Endothelial cell (in vitro differentiated cells): Measurements from ENCODE around the gene MARS1. TPM values are rescaled to one million over a fixed set of nuclear protein-coding genes. Genes with fewer than 3 reads are reported as not detected.

Experiments
- DNase-seq: peaks from one replicate; pipeline ENCODE4 v3.0.0; 2021; ENCODE audit warnings: low spot score
- H3K27ac Mint-ChIP-seq: one replicate; pipeline ENCODE4 v1.8.0; 2021; ENCODE audit warnings: mixed read lengths, inconsistent platforms; ENCODE audit not compliant: unreplicated experiment
- H3K27me3 Mint-ChIP-seq: one replicate; pipeline ENCODE4 v1.8.0; 2021; ENCODE audit warnings: mild to moderate bottlenecking, moderate library complexity, mixed read lengths, inconsistent platforms; ENCODE audit not compliant: unreplicated experiment
- H3K36me3 Mint-ChIP-seq: one replicate; pipeline ENCODE4 v1.8.0; 2021; ENCODE audit warnings: mild to moderate bottlenecking, low read depth, mixed read lengths, inconsistent platforms; ENCODE audit not compliant: unreplicated experiment
- H3K4me1 Mint-ChIP-seq: one replicate; pipeline ENCODE4 v1.8.0; 2021; ENCODE audit warnings: mild to moderate bottlenecking, mixed read lengths, inconsistent platforms; ENCODE audit not compliant: unreplicated experiment
- H3K4me3 Mint-ChIP-seq: one replicate; pipeline ENCODE4 v1.8.0; 2021; ENCODE audit warnings: mild to moderate bottlenecking, mixed read lengths, inconsistent platforms; ENCODE audit not compliant: unreplicated experiment
- H3K9me3 Mint-ChIP-seq: one replicate; pipeline ENCODE4 v1.8.0; 2021; ENCODE audit warnings: mixed read lengths, inconsistent platforms; ENCODE audit not compliant: unreplicated experiment
- CTCF ChIP-seq: fragments of 200-600 bp; sonication (generic); IDR thresholded peaks from one replicate; pipeline ENCODE4 v1.5.0; 2021; ENCODE audit warnings: antibody characterized with exemption; ENCODE audit not compliant: unreplicated experiment
- total RNA-seq: library from RNA; stranded (reverse); fragmentation: NEBNext Ultra II Directional; extraction: Animal tissue kit (Norgen Biotek cat#: 25700); gene quantifications from one replicate; pipeline ENCODE4 v1.2.1, GENCODE V29; 2021; ENCODE audit not compliant: unreplicated experiment

MARS1 gene
- total RNA-seq, 1 donor from 2014 or later, result 183 TPM

- peak overlapping the region; percentile 96 for H3K4me3 Mint-ChIP-seq
- H3K27ac Mint-ChIP-seq, result peak overlapping the region; percentile 91
- no peak for DNase-seq
- peaks cover 17% of the 10 kb centered on the region for H3K4me1 Mint-ChIP-seq
- TF ChIP-seq CTCF, result no peak
- H3K27me3 Mint-ChIP-seq, result peaks cover 22% of the 10 kb centered on the region
- no peaks in the 10 kb centered on the region for H3K9me3 Mint-ChIP-seq
- H3K36me3 Mint-ChIP-seq, result peaks cover 4% of the 10 kb centered on the region
These were observed 29.2 kb upstream of the MARS1 start for GRCh38 chr12:57458665-57459054.

- DNase-seq, result peak; percentile 96
- Mint-ChIP-seq H3K4me1 (peaks cover 17% of the 10 kb centered on the region), H3K9me3 (no peaks in the 10 kb centered on the region), H3K27me3 (peaks cover 25% of the 10 kb centered on the region), H3K4me3 (peak overlapping the region; percentile 96), H3K27ac (peak overlapping the region; percentile 91), H3K36me3 (peaks cover 4% of the 10 kb centered on the region)
- peak; percentile 90 for TF ChIP-seq CTCF
These were observed 28.7 kb upstream of the MARS1 start for GRCh38 chr12:57459055-57459749.

- H3K4me1 Mint-ChIP-seq, result peaks cover 19% of the 10 kb centered on the region
- peaks cover 4% of the 10 kb centered on the region for H3K36me3 Mint-ChIP-seq
- H3K9me3 Mint-ChIP-seq, result no peaks in the 10 kb centered on the region
- no peak for TF ChIP-seq CTCF
- DNase-seq, result no peak
- peak within 1 kb of the TSS; percentile 91 for H3K27ac Mint-ChIP-seq
- H3K27me3 Mint-ChIP-seq, result peaks cover 31% of the 10 kb centered on the region
- H3K4me3 Mint-ChIP-seq, result peak within 1 kb of the TSS; percentile 96
These were observed 28.0 kb upstream of the MARS1 start, which contains the start of gene GLI1 for GRCh38 chr12:57459750-57460467. GLI1 (plus strand) TSS chr12:57459785; CDS start chr12:57463692, 3,907 bp downstream.

- Mint-ChIP-seq H3K27ac (no peak overlapping the region), H3K36me3 (peaks cover 4% of the 10 kb centered on the region), H3K4me1 (peaks cover 22% of the 10 kb centered on the region), H3K9me3 (no peaks in the 10 kb centered on the region), H3K4me3 (peak overlapping the region; percentile 82), H3K27me3 (peaks cover 31% of the 10 kb centered on the region)
- no peak for DNase-seq
- no peak for TF ChIP-seq CTCF
These were observed 27.4 kb upstream of the MARS1 start for GRCh38 chr12:57460468-57460784.

- no peak for TF ChIP-seq CTCF
- Mint-ChIP-seq H3K9me3 (no peaks in the 10 kb centered on the region), H3K27me3 (peaks cover 31% of the 10 kb centered on the region), H3K4me1 (peaks cover 26% of the 10 kb centered on the region), H3K27ac (no peak overlapping the region), H3K4me3 (peak overlapping the region; percentile 69), H3K36me3 (peaks cover 4% of the 10 kb centered on the region)
- peak; percentile 61 for DNase-seq
These were observed 27.0 kb upstream of the MARS1 start for GRCh38 chr12:57460841-57461275.
